DOHH2 (cell line): ENCODE measurements around the gene CALN1.

ENCODE experiments used
- H3F3A ChIP-seq: fragments of 200-600 bp; sonication (generic), shearing (Covaris generic); 2 replicates; pipeline ENCODE4 v1.6.0; 2016; ENCODE audit warnings: antibody characterized with exemption, mild to moderate bottlenecking; ENCODE audit not compliant: control insufficient read depth, insufficient read depth
- H3K27ac ChIP-seq: fragments of 200-600 bp; sonication (generic); 2 replicates; pipeline ENCODE4 v1.5.1; 2014; ENCODE audit warnings: low read depth, mild to moderate bottlenecking, low read length, moderate library complexity
- H3K27me3 ChIP-seq: fragments of 200-600 bp; sonication (generic); 2 replicates; pipeline ENCODE4 v1.6.1; 2014; ENCODE audit warnings: mild to moderate bottlenecking, low read length, mixed read lengths; ENCODE audit not compliant: control insufficient read depth
- H3K36me3 ChIP-seq: fragments of 200-600 bp; sonication (generic); 2 replicates; pipeline ENCODE4 v1.6.1; 2014; ENCODE audit warnings: mild to moderate bottlenecking, low read length, moderate library complexity, mixed read lengths; ENCODE audit not compliant: control insufficient read depth
- H3K4me1 ChIP-seq: fragments of 200-600 bp; sonication (generic); 2 replicates; pipeline ENCODE4 v1.6.1; 2014; ENCODE audit warnings: mild to moderate bottlenecking, low read length, mixed read lengths; ENCODE audit not compliant: control insufficient read depth
- H3K4me2 ChIP-seq: fragments of 200-600 bp; sonication (generic); 2 replicates; pipeline ENCODE4 v1.6.0; 2014; ENCODE audit warnings: mild to moderate bottlenecking, low read length, moderate library complexity
- H3K4me3 ChIP-seq: fragments of 200-600 bp; sonication (generic); 2 replicates; pipeline ENCODE4 v1.5.1; 2014; ENCODE audit warnings: mild to moderate bottlenecking, low read length, mixed read lengths
- H3K79me2 ChIP-seq: fragments of 200-600 bp; sonication (generic); 2 replicates; pipeline ENCODE4 v1.6.1; 2014; ENCODE audit warnings: mild to moderate bottlenecking, low read length, mixed read lengths; ENCODE audit not compliant: control insufficient read depth
- H3K9me2 ChIP-seq: fragments of 200-600 bp; sonication (generic); replicated peaks from 2 replicates; pipeline ENCODE4 v1.6.1; 2014; ENCODE audit warnings: mild to moderate bottlenecking, low read length, mixed read lengths; ENCODE audit not compliant: control insufficient read depth
- H3K9me3 ChIP-seq: fragments of 200-600 bp; sonication (generic); 2 replicates; pipeline ENCODE4 v1.6.1; 2014; ENCODE audit warnings: antibody characterized with exemption, low read length, mixed read lengths; ENCODE audit not compliant: control insufficient read depth, insufficient read depth
- H4K20me1 ChIP-seq: fragments of 200-600 bp; sonication (generic); 2 replicates; pipeline ENCODE4 v1.6.0; 2014; ENCODE audit warnings: low read depth, mild to moderate bottlenecking, antibody characterized with exemption, low read length, moderate library complexity; ENCODE audit not compliant: control insufficient read depth, insufficient read depth
- CTCF ChIP-seq: fragments of 200-600 bp; sonication (generic); IDR thresholded peaks from one replicate; pipeline ENCODE4 v1.5.1; 2014; ENCODE audit warnings: antibody characterized with exemption, mild to moderate bottlenecking, low read depth, low read length; ENCODE audit not compliant: poor library complexity, severe bottlenecking
- EZH2phosphoT487 ChIP-seq: fragments of 200-600 bp; sonication (generic); IDR thresholded peaks from 2 replicates; pipeline ENCODE4 v1.6.1; 2017; ENCODE audit warnings: borderline replicate concordance, mild to moderate bottlenecking, antibody characterized with exemption, low read length, moderate library complexity, mixed read lengths

Gene CALN1

DNA sequence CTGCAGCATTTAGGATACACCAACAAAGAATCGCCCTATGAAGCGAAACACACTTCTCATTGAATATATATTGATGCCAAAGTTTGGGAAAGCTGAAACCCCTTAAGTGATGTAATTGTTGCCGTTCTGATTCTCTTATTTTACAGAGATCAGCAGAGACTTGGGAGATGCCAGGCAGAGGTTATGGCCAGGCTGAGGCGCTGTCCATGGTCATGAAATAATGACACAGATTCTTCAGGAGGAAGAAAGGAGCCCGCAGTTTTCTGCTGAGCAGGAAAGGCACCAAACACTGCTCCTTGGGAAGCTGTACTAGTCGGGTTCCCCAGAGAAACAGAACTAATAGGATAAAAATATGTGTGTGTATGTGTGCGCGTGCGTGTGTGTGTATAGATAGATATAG is 566.0 kb downstream of the CALN1 start:
- Histone ChIP-seq H3K27ac (no peak overlapping the region), H3K36me3 (no peaks in the 10 kb centered on the region), H3K4me3 (no peak overlapping the region), H3K9me2 (no peaks in the 10 kb centered on the region), H3K9me3 (peaks cover 2% of the 10 kb centered on the region; the same call in 1 of the 2 replicates), H3K27me3 (no peaks in the 10 kb centered on the region), H3K4me2 (no peak overlapping the region), H3K79me2 (no peaks in the 10 kb centered on the region), H3F3A (no peaks in the 10 kb centered on the region), H4K20me1 (no peaks in the 10 kb centered on the region), H3K4me1 (no peaks in the 10 kb centered on the region)
- no peak for TF ChIP-seq CTCF
- TF ChIP-seq EZH2phosphoT487, result no peak

DNA sequence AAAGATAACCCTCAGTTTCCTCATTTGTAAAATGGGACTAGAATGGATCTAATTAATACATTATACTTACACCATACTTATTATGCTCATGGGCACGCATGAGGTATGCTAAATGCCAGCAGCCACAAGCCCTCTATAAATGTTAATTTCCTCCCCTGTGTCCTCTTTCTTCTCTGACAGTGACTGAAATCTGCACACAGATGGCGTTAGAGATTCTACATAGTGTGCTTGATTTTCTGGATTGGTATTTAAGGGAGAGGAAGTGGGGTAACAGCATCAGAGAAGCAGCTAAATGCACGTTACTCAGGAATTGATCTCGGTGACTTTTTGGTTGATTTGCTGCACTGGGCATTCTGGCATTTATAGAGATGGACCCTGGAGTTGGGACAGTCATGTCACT is 568.5 kb downstream of the CALN1 start:
- Histone ChIP-seq H3K4me3 (no peak overlapping the region), H3K27ac (no peak overlapping the region)

DNA sequence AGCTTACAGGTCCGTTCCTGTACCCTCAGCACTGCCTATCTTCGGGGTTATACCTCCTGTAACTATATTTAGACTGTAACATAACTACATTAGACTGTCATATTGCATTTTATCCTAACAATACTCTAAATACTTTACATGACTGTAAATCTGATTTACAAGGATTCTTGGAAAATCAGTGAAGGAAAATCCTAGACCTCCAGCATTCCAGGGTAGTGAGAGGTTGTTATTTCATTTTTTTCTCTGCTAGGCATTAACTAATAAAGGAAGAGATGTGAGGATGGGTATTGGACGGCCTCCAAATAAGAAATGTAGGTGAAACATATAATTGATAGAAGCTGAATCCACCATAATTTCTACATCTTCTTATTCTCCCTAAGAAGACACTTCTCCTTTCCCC is 569.4 kb downstream of the CALN1 start:
- no peak overlapping the region for H3K27ac ChIP-seq
- H3K36me3 ChIP-seq, result no peaks in the 10 kb centered on the region
- H4K20me1 ChIP-seq, result no peaks in the 10 kb centered on the region
- H3K4me1 ChIP-seq, result no peaks in the 10 kb centered on the region
- no peak overlapping the region for H3K4me3 ChIP-seq
- no peaks in the 10 kb centered on the region for H3F3A ChIP-seq
- no peaks in the 10 kb centered on the region for H3K27me3 ChIP-seq
- no peaks in the 10 kb centered on the region for H3K9me2 ChIP-seq
- no peak for TF ChIP-seq EZH2phosphoT487
- no peak for TF ChIP-seq CTCF
- no peaks in the 10 kb centered on the region for H3K79me2 ChIP-seq
- peaks cover 2% of the 10 kb centered on the region; the same call in 1 of the 2 replicates for H3K9me3 ChIP-seq
- no peak overlapping the region for H3K4me2 ChIP-seq

More for the DNA sequence above, 568.5 kb downstream of the CALN1 start:
- Histone ChIP-seq H3K79me2 (no peaks in the 10 kb centered on the region), H3K9me3 (peaks cover 2% of the 10 kb centered on the region; the same call in 1 of the 2 replicates), H4K20me1 (no peaks in the 10 kb centered on the region), H3K27me3 (no peaks in the 10 kb centered on the region), H3F3A (no peaks in the 10 kb centered on the region), H3K9me2 (no peaks in the 10 kb centered on the region), H3K4me2 (no peak overlapping the region), H3K4me1 (no peaks in the 10 kb centered on the region), H3K36me3 (no peaks in the 10 kb centered on the region)
- TF ChIP-seq CTCF (no peak), EZH2phosphoT487 (no peak)

GRCh38 chr7:71842381-71842780 is 569.8 kb downstream of the CALN1 start:
- Histone ChIP-seq H3K9me2 (no peaks in the 10 kb centered on the region), H3K4me1 (no peaks in the 10 kb centered on the region), H3K9me3 (peaks cover 2% of the 10 kb centered on the region; the same call in 1 of the 2 replicates), H3K36me3 (no peaks in the 10 kb centered on the region), H3K27me3 (no peaks in the 10 kb centered on the region), H3K27ac (no peak overlapping the region), H3K4me2 (no peak overlapping the region), H4K20me1 (no peaks in the 10 kb centered on the region), H3K4me3 (no peak overlapping the region), H3F3A (no peaks in the 10 kb centered on the region), H3K79me2 (no peaks in the 10 kb centered on the region)
- no peak for TF ChIP-seq EZH2phosphoT487
- TF ChIP-seq CTCF, result no peak
